GM18508 (cell line): ENCODE measurements around the gene TMEM41B.
A peak's percentile ranks its signal among the peaks of the same experiment; 100 is the strongest.
"Not testable (repeated sequence)": the region's sequence is repeated elsewhere in the genome, so short reads cannot be mapped to it uniquely, and the experiment has no call there.

Experiments used
- ATAC-seq: cut with Tn5 transposase; IDR thresholded peaks from one replicate; pipeline ENCODE4 v1.9.1; 2021; ENCODE audit warnings: moderate number of reproducible peaks; ENCODE audit not compliant: insufficient read depth, unreplicated experiment

TMEM41B gene

DNA sequence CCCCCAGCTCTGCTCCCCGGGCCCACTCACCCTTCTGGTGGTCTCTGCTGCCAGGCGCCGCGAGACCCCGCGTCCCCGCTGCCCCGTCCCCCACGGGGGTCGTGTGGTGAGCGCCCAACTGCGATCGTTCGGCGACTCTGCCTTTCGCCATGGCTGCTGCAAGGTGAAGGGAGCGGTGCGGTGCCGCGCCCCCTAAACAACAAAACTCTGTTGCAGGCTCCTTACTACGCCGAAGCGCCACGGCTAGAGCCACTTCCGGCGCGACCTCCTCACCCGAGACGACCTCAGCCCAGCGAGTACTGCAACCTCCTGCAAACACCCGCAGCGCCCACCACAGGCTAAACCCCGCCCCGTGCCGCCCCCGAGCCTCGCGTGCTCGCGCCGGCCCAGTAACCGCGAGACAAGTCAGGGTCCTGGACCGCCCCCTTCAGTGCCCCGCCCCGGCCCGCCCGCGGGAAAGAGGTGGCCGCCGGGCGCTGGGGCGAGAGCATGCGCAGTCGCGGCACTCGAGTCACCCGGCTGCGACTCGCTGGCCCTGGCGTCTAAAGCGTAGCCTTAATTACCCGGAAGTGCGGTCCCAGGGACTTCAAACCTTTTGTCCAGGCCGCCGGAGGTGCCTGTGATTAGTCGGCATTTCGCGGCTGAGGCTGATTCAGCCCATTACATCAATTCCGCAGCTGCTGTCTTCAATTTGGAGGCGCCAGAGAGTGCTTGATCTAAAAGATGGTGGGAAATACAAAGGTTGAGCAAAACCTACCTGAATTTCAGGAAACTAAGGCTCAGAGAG is at the start of gene TMEM41B:
TSS of gene TMEM41B (minus strand) at position 303 of the 787 bp plus-strand sequence. CDS start at position 151, 152 bp downstream.
- peak; percentile 87 for ATAC-seq

DNA sequence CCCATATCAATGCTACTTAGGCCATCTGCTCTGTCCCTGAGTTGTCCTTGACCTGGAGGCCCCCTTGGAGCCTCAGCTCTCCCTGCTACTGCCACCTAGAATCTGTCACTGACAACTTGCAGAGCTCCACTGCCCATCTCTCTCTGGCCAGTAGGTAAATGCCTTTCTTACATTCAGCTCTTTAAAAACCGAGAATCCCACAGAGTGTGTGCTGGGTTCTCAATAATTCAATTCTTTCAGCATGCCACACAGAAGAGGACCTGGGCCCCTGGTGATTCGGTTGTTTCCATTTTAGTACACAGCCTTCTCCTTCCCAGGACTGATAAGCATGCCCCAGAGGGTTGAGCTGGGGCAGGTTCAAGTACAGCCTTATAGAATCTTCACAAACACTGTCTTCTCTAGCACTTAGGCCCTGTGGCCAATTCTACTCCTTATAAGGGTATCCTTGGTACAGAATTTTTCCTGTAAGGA is 48.0 kb upstream of the TMEM41B start:
- ATAC-seq = no peak

GRCh38 chr11:9360862-9361622 is 46.6 kb upstream of the TMEM41B start:
- not testable (repeated sequence) for ATAC-seq

DNA sequence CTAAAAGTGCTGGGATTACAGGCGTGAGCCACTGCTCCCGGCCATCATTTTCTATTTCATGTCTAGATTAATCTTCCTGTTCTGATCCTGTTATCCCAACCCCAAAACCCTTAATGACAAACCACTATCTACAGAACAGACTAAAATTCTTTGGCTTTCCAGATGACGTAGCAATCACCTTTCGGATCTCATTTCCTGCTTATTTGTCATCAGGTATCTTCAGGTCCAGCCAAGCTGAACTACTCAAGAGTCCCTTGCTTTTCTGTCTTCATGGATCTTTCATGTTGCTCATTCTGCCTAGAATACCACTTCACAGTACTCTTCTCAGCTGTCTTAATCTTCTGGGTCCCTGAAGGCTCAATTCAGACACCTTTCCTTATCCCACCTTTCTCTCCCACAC is 42.6 kb upstream of the TMEM41B start:
- ATAC-seq = no peak

DNA sequence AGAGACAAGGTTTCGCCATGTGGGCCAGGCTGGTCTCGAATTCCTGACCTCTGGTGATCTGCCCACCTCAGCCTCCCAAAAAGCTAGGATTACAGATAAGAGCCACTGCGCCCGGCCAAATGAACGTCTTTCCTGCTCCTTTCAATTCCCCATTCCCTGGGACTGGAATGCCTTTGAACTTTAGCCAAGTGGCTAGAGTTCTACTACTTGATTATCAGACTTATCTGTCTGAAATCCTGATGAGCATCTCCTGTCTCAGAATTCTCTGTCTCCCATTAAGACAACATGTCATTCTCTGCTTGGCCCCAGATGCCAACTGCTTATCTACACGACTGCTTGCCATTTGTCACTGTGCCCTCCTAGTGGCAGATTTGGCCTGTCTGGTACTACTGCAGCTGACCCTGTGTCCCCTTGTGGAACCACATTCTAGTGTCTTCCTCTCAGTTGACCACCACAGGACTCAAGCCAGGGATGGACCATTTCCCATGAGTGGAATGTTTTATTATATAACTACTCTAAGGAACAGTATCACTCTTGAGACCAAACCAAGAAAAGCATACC is 37.0 kb upstream of the TMEM41B start:
- no peak for ATAC-seq

DNA sequence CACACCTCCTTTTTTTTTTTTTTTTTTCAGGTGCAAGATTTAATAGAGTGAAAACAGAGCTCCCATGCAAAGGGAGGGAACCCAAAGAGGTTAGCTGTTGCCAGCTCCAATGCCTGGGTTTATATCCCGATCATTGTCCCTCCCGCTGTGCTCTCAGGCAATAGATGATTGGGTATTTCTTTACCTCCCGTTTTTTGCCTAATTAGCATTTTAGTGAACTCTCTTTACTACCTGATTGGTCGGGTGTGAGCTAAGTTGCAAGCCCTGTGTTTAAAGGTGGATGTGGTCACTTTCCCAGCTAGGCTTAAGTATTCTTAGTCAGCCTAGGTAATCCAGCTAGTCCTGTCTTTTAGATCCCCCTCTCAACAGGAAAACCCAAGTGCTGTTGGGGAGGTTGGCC is 33.4 kb upstream of the TMEM41B start:
- not testable (repeated sequence) for ATAC-seq

DNA sequence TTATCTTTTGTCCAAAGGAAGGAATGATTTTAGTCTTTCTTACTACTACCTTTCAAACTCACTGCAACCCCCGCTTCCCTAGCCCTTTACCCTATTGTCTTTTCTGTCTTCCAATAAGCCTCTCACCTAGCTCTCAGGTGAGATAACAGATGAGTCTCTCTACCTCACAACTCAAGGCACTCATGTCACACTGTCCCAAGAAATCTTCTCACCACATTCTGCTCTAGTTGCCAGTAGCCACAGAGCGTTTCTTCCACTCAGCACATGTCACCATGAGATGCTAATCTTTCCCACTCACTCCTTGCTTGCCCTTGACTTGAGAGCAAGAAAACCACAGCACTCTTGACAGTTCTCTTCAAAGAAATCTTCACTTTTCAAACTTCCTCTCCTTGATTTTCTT is 32.7 kb upstream of the TMEM41B start:
- no peak for ATAC-seq

DNA sequence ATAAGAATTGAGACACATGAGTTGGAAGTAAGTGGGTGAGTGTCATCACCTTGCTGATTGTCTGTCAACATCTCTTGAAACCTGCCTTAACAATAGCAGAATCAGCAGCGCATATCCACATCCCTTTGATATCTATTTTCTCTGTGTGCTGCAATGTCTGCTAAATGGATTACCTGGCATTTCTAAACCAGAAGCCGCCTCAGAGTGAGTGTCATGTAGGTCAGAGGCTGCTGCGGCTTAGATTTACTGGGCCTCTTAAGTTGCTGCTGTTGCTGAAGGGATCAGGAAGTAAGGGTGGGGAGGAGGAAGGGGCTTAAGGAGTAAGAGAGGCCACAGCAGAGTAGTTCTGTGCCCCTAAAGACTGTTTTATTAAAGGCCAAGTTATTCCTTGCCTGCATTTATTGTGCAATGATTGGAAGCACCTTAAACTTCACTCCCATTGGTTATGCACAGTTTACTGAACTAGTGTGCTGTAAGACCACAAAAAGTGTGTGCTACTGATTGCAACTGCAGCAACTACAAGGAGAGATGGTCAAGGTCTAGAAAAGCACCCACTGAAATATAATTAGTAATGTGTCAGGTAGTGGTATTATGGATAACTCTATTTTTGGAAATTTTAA is 29.8 kb upstream of the TMEM41B start:
- no peak for ATAC-seq

- ATAC-seq = no peak
Measured at GRCh38 chr11:9341638-9342178, 27.3 kb upstream of the TMEM41B start.

DNA sequence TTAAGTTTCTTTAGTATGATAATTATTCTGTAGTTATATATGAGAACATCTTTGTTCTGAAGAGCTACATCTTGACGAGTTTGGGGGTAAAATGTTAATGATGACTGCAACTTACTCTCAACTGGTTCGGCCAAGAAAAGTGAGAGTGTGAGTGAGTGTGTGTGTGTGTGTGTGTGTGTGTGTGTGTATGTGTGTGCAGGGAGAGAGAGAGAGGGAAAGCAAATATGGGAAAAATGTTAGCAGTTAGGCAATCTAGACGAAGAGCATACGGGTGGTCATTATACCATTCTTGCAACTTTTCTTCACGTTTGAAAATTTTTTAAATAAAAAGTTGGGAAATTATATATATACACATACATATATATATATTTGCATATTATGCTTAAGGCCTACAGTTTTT is 18.3 kb upstream of the TMEM41B start:
- no peak for ATAC-seq

DNA sequence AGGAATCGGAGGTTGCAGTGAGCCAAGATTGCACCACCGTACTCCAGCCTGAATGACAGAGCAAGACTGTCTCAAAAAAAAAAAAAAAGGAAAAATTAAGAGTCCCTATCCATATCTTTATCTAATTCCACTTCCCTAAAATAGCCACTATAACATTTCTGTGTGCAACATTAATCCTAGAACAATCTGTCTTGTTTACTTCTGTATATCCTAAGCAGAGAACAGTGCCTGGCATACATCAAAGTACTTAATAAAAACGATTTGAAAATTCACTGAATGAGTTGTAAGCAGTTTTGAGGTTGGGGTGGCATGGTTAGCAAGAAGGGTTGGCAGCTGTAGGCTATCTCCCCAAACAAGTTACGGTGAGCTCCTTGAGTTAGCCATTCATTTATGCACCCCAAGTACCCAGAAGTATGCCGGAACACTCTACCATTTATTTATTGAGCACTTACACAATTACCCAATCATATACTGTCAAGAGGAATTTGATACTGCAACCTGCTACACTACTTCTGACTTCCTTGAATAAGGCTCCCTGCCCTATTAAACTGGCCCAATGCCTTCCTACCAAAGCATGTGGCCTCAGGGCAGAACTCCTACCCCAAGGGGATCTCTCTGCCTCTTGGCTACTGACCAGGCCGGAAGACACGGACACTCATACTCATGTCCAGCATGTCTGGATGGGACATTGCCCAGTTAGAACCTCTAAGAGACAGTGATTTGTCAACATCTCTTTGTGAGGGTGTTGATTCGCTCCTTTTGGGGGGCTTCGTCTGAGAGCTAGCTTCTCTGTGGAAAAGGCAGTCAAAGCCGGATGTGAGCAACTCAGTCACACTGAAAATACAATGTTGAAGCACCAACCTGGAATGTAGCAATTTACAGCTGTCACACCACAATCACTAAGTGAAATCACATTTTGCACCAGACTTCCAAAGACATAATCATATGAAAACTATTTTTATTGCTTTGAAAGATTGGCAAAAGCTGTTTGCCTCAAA is 16.3 kb upstream of the TMEM41B start:
- no peak for ATAC-seq

DNA sequence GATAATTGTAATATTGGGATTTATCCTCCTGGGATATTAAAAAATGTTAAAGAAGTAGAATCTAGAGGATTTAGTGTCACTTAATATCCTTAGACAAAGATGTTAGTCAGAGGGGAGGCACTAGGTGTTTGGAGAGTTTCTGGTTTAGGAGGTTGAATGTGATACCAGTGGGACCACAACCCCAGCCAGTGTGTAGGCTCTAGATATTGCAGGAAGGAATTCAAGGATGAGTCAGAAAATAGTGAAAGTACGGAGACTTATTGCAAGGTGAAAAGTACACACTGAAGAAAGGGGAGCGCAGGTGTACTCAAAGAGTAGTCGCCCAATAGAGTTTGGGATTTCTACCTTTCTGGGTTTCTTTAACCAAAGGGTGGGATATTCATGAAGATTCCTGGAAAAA is 5.7 kb upstream of the TMEM41B start:
- no peak for ATAC-seq

DNA sequence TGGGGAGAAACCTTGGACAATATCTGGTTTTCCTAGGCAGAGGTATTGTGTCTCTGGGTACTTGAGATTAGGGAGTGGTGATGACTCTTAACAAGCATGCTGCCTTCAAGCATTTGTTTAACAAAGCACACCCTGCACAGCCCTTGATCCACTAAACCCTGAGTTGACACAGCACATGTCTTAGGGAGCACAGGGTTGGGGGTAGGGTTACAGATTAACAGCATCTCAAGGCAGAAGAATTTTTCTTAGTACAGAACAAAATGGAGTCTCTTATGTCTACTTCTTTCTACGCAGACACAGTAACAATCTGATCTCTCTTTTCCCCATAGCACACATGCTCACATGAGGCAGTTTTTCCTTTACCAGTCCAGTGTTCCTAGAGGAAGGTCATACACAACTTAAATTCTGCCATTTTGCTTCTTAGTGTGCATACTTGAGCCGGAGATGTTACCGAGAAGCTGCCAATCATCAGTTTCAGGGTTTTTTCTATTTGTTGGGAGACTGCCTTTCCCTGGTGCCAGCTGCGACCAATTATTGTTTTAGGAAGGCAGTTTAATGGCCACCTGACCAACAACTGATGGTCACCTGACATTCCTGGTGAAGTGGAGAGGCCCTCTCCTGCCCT is 5.1 kb upstream of the TMEM41B start:
- ATAC-seq = not testable (repeated sequence)

DNA sequence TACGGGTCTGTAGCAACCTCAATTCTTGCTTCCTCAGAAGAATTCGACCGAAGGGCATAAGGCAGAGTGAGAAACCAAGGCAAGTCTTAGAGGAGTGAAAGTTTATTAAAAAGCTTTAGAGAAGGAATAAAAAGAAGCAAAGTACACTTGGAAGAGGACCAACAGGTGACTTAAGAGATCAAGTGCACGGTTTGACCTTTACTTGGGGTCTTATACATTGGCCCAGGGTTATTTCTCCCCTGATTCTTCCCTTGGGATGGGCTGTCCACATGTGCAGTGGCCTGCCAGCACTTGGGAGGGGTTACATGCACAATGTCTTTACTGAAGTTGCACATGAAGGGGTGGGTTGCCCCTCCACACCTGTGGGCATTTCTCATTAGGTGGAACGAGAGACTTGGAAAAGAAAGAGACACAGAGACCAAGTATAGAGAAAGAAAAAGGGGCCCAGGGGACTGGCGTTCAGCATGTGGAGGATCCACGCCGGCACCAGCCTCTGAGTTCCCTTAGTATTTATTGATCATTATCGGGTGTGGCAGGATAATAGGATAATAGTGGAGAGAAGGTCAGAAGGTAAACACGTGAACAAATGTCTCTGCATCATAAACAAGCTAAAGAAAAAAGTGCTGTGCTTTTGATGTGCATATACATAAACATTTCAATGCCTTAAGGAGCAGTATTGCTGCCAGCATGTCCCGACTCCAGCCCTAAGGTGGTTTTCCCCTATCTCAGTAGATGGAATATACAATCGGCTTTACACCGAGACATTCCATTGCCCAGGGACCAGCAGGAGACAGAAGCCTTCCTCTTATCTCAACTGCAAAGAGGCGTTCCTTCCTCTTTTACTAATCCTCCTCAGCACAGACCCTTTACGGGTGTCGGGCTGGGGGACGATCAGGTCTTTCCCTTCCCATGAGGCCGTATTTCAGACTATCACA is 4.3 kb upstream of the TMEM41B start:
- ATAC-seq = not testable (repeated sequence)

- no peak for ATAC-seq
Measured at GRCh38 chr11:9316334-9316733, 1.9 kb upstream of the TMEM41B start.

DNA sequence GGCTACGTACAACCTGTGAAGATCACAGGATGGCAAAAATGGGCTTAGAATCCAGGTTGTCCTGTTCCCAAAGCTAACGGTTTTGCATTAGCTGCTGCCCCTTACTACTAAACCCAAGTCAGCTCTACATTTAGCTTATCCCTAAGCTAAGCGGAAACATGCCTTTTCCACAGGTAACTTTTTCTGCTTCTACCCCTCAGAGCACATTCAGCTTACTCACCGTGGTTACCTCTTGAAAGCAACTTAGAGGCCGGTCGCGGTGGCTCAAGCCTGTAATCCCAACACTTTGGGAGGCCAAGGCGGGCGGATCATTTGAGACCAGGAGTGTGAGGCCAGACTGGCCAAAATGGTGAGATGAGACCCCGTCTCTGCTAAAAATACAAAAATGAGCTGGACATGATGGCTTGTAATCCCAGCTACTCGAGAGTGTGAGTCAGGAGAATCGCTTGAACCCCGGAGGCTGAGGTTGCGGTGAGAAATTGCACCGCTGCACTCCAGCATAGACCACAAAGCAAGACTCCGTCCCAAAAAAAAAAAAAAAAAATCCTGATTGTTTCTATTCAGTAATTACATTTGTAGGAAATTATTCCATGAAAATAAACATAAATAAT is 790 bp upstream of the TMEM41B start:
- ATAC-seq = no peak

GRCh38 chr11:9313648-9314290 is 624 bp downstream of the TMEM41B start:
- no peak for ATAC-seq
